Activated CD8-positive, alpha-beta T cell treated with anti-CD3 and anti-CD28 coated beads, Interleukin-2, amount 10 ng/mL, durations not matched to agents 7 days and 5 days (primary cell): ENCODE data around the gene CCHCR1. TPM values are rescaled to one million over a fixed set of nuclear protein-coding genes. Genes with fewer than 3 reads are reported as not detected.

Experiments
- ATAC-seq: fragments of 150-1000 bp; cut with Tn5 transposase; one replicate; pipeline ENCODE4 v1.10.0; 2021; ENCODE audit warnings: moderate library complexity
- CTCF ChIA-PET: fragments of 350-600 bp; sonication (Branson Sonifier 250); formaldehyde crosslinking; loops from one replicate; lab custom pipeline; 2021; ENCODE audit warnings: antibody characterized with exemption; lab: Charles Lee
- POLR2A ChIA-PET: fragments of 350-600 bp; sonication (Branson Sonifier 250); formaldehyde crosslinking; loops from one replicate; lab custom pipeline; 2021; ENCODE audit warnings: antibody characterized with exemption; lab: Charles Lee
- DNase-seq: peaks from one replicate; pipeline ENCODE4 v3.0.0-alpha.2; 2020
- H3K27ac Mint-ChIP-seq: one replicate; pipeline ENCODE4 v1.8.0; 2021; ENCODE audit warnings: mild to moderate bottlenecking, mixed read lengths
- H3K27me3 Mint-ChIP-seq: one replicate; pipeline ENCODE4 v1.8.0; 2021; ENCODE audit warnings: low read depth, mixed read lengths
- H3K36me3 Mint-ChIP-seq: one replicate; pipeline ENCODE4 v1.8.0; 2021; ENCODE audit warnings: low read depth, mixed read lengths
- H3K4me1 Mint-ChIP-seq: one replicate; pipeline ENCODE4 v1.8.0; 2021; ENCODE audit warnings: low read depth, mixed read lengths
- H3K4me3 Mint-ChIP-seq: one replicate; pipeline ENCODE4 v1.8.0; 2021; ENCODE audit warnings: mild to moderate bottlenecking, mixed read lengths
- H3K9me3 Mint-ChIP-seq: one replicate; pipeline ENCODE4 v1.8.0; 2022; ENCODE audit warnings: mixed read lengths; ENCODE audit not compliant: insufficient read depth
- total RNA-seq, 2 experiments: library from RNA; stranded (reverse); gene quantifications; one replicate each; pipeline ENCODE4 v1.2.3, GENCODE V29; 2021

CCHCR1 gene
- total RNA-seq, 2 experiments from 2014 or later = 36.5 to 41.9 TPM

DNA sequence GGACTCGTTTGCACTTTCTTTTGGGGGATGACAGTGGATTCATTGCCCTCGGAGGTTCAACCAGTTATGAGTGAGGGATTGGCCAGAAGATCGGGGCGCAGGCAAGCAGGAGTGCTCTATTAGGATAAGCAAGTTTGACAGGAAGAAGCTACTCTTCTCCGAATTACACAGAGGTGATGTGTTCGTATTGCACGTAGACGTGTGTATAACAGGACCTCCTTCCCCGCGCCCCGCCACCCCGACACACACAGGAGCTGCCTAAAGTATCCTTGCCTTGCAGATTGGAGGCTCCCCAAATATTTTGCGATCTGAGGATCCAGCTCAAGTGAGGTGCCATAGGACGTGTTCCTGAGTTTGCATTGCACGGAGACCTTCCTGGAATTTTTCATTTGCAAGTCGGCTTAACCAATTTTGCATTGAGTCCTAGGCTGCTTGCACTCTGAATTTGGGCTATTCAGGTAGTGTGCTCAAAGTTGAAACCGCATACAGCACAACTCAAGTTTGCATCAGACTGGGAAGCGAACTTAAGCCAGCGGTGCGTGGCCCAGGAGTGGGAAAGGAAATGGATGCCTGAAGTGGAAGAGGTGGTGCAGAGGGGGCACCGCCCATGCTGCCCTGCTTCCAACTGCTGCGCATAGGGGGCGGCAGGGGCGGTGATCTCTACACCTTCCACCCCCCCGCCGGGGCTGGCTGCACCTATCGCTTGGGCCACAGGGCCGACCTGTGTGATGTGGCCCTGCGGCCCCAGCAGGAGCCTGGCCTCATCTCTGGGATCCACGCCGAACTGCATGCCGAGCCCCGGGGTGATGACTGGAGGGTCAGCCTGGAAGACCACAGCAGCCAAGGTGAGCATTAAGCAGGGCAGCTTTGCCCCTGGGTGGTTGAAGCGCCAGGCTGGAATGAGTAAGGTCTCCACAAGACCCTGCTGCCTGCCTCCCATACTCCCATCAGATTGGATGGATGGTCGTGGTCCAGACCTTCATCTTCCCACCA lies 1.6 kb upstream of the CCHCR1 start:
- Mint-ChIP-seq H3K27ac (peak overlapping the region; percentile 81), H3K27me3 (no peaks in the 10 kb centered on the region), H3K36me3 (peaks cover 62% of the 10 kb centered on the region), H3K9me3 (no peaks in the 10 kb centered on the region), H3K4me3 (peak overlapping the region; percentile 91), H3K4me1 (peaks cover 45% of the 10 kb centered on the region)
- DNase-seq (peak; percentile 55), ATAC-seq (peak; percentile 22)
- POLR2A ChIA-PET = interaction anchor here (0.6 to 1.6 kb wide), 10 partner anchors 10 to 471 kb away, joined by 3 to 7 read pairs (median 3); no protein-coding TSS in a partner anchor
- CTCF ChIA-PET = interaction anchor here (0.8 to 4.0 kb wide), 13 partner anchors 11 to 240 kb away, joined by 3 to 21 read pairs (median 4); partner anchors contain the start of gene PSORS1C2

GRCh38 chr6:31158140-31158862 lies 699 bp upstream of the CCHCR1 start, which contains the start of gene TCF19:
Gene TCF19, plus strand, starts transcription at chr6:31158589. Its CDS starts 881 bp downstream, at chr6:31159470.
- Mint-ChIP-seq H3K9me3 (no peaks in the 10 kb centered on the region), H3K27me3 (no peaks in the 10 kb centered on the region), H3K27ac (peak within 1 kb of the TSS; percentile 81), H3K4me3 (peak within 1 kb of the TSS; percentile 91), H3K36me3 (peaks cover 57% of the 10 kb centered on the region), H3K4me1 (peaks cover 40% of the 10 kb centered on the region)
- peak; percentile 95 for ATAC-seq
- CTCF ChIA-PET = interaction anchor here (0.8 to 4.0 kb wide), 11 partner anchors 10 to 241 kb away, joined by 3 to 21 read pairs (median 4); no protein-coding TSS in a partner anchor
- peak; percentile 100 for DNase-seq
- POLR2A ChIA-PET = interaction anchor here (0.6 to 1.6 kb wide), 8 partner anchors 11 to 470 kb away, joined by 3 to 7 read pairs (median 3); no protein-coding TSS in a partner anchor

DNA sequence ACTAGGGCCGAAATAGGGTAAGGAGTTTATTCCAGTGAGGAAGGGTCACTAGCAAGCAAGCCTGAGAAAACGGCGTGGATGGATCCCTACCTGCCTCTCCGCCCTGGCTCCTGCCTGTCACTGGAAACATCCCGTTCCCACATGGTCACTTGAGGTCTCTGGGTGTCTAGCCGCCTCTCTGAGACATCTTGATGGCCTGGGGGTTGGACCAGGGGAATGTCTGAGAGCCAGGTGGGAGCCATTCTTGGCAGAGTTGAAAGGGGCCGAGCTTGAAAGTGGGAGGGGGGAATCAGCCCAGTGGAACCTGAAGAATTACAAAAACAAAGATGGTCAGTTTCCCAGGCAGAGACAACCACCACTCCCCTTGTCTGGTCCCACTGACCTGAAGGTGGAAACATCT lies 961 bp downstream of the CCHCR1 start:
- Mint-ChIP-seq H3K27ac (no peak overlapping the region), H3K4me1 (peaks cover 34% of the 10 kb centered on the region), H3K9me3 (no peaks in the 10 kb centered on the region), H3K36me3 (peaks cover 43% of the 10 kb centered on the region), H3K27me3 (no peaks in the 10 kb centered on the region), H3K4me3 (peak overlapping the region; percentile 91)
- ChIA-PET POLR2A (no interaction called here), CTCF (interaction anchor here (4.0 kb wide), 1 partner anchor 210 kb away, joined by 21 read pairs; no protein-coding TSS in a partner anchor)
- DNase-seq (no peak), ATAC-seq (no peak)

- no peak for DNase-seq
- Mint-ChIP-seq H3K4me1 (peaks cover 14% of the 10 kb centered on the region), H3K27me3 (no peaks in the 10 kb centered on the region), H3K9me3 (no peaks in the 10 kb centered on the region), H3K27ac (no peak overlapping the region), H3K36me3 (peaks cover 33% of the 10 kb centered on the region), H3K4me3 (no peak overlapping the region)
- ATAC-seq = no peak
- ChIA-PET POLR2A (no interaction called here), CTCF (interaction anchor here (1.3 kb wide), 1 partner anchor 212 kb away, joined by 3 read pairs; no protein-coding TSS in a partner anchor)
Measured at GRCh38 chr6:31154436-31154835, 3.2 kb downstream of the CCHCR1 start.

- H3K27ac Mint-ChIP-seq = peak overlapping the region; percentile 52
- no peak for DNase-seq
- no peak for ATAC-seq
- POLR2A ChIA-PET = no interaction called here
- H3K36me3 Mint-ChIP-seq = peaks cover 19% of the 10 kb centered on the region
- H3K4me3 Mint-ChIP-seq = no peak overlapping the region
- CTCF ChIA-PET = interaction anchor here (0.7 kb wide), 2 partner anchors 14 to 214 kb away, joined by 3 read pairs; partner anchors contain the start of gene PSORS1C2
- no peaks in the 10 kb centered on the region for H3K27me3 Mint-ChIP-seq
- peaks cover 12% of the 10 kb centered on the region for H3K4me1 Mint-ChIP-seq
- no peaks in the 10 kb centered on the region for H3K9me3 Mint-ChIP-seq
Measured at GRCh38 chr6:31152781-31153180, 4.8 kb downstream of the CCHCR1 start.

DNA sequence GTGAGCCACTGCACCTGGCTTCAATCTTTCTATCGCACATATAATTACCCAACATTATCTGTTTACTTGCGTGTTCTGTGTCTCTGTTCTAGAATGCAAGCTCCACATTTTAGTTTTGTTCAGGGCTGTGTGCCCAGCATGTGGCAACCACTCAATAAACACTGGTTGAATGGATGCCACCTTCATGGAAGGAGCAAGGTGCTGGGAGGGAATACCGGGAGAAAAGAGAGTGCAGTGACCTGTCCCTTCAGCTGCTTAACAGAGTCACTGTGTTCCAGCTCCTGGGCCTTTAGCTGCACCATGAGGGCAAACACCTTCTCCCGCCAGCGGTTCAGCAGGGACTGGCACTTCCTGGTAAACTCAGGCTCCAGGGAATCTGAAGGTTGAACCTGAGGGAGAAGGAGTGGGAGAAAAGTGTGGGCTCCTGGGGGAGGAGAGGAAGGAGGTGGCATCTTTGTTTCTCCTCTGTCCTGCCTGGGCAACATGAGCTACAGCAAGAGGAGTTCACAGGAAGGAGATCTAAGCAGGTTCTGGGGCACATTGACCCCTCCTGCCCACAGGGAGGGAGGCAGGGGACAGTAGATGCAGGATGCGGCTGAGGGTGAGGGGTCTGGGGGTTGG lies 7.7 kb downstream of the CCHCR1 start:
- Mint-ChIP-seq H3K27me3 (no peaks in the 10 kb centered on the region), H3K9me3 (no peaks in the 10 kb centered on the region), H3K4me1 (no peaks in the 10 kb centered on the region), H3K36me3 (peaks cover 16% of the 10 kb centered on the region), H3K27ac (no peak overlapping the region), H3K4me3 (no peak overlapping the region)
- no peak for ATAC-seq
- DNase-seq = no peak
- ChIA-PET POLR2A (no interaction called here), CTCF (no interaction called here)

DNA sequence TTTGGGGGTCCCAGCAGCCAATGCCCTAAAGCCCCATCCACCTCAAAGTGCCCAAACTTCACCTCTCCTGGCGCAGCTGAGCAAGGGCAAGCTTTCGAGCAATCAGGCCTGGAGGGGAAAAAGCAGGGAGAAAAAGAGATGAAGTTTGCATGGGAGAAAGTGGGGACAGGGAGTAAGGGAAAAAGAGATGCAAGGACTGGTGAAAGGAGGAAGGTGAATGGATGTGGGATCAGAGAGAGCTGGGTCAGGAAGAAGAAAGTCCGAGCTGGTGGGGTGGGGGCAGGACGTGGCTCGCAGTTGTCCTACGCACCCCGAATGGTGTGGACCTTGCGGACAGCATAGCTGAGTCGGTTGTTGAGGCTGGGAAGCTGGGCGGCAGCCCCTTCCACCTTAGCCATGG lies 12.2 kb downstream of the CCHCR1 start:
- no peak for ATAC-seq
- ChIA-PET POLR2A (interaction anchor here (1.0 kb wide), 1 partner anchor 15 kb away, joined by 5 read pairs; no protein-coding TSS in a partner anchor), CTCF (interaction anchor here (1.0 to 2.0 kb wide), 3 partner anchors 16 to 221 kb away, joined by 3 to 4 read pairs (median 4); no protein-coding TSS in a partner anchor)
- Mint-ChIP-seq H3K27ac (no peak overlapping the region), H3K9me3 (no peaks in the 10 kb centered on the region), H3K27me3 (no peaks in the 10 kb centered on the region), H3K36me3 (peaks cover 8% of the 10 kb centered on the region), H3K4me1 (no peaks in the 10 kb centered on the region), H3K4me3 (no peak overlapping the region)
- DNase-seq = no peak

- no peak for DNase-seq
- H3K27ac Mint-ChIP-seq = no peak overlapping the region
- no peaks in the 10 kb centered on the region for H3K27me3 Mint-ChIP-seq
- ATAC-seq = no peak
- peaks cover 8% of the 10 kb centered on the region for H3K36me3 Mint-ChIP-seq
- H3K4me1 Mint-ChIP-seq = no peaks in the 10 kb centered on the region
- POLR2A ChIA-PET = interaction anchor here (1.0 kb wide), 1 partner anchor 15 kb away, joined by 5 read pairs; no protein-coding TSS in a partner anchor
- CTCF ChIA-PET = interaction anchor here (1.2 to 2.0 kb wide), 2 partner anchors 15 to 30 kb away, joined by 3 to 4 read pairs; no protein-coding TSS in a partner anchor
- no peaks in the 10 kb centered on the region for H3K9me3 Mint-ChIP-seq
- H3K4me3 Mint-ChIP-seq = no peak overlapping the region
Measured at GRCh38 chr6:31144970-31145340, 12.6 kb downstream of the CCHCR1 start.

DNA sequence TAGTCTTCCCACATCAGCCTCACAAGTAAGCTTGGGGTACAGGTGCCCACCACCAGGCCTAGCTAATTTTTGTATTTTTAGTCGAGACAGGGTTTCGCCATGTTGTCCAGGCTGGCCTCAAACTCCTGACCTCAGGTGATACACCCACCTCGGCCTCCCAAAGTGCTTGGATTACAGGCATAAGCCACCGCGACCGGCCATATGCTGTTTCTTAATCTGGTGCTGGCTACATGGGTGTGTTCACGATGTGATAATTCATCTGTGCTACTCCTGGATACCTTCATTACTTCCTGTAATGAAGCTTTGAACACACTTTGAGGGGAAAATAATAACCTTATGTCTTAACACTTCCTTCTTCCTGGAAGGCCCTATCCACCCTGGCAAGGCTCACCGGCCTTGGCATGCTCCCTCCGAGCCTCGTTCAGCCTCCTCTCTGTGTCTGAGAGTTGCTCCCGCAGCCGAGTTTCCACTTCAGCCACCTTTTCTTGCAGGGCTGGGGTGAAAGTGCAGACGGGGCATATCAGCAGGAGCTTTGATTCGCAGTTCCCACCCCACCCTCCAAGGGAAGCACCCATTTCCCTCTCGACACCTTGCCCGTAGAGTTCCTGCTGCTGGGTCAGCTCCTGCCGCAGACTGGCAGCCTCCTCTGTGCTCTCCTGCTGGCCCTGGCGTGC lies 13.2 kb downstream of the CCHCR1 start:
- CTCF ChIA-PET = interaction anchor here (0.6 to 2.0 kb wide), 4 partner anchors 11 to 48 kb away, joined by 3 to 4 read pairs (median 3); no protein-coding TSS in a partner anchor
- no peak overlapping the region for H3K4me3 Mint-ChIP-seq
- no peaks in the 10 kb centered on the region for H3K27me3 Mint-ChIP-seq
- H3K9me3 Mint-ChIP-seq = no peaks in the 10 kb centered on the region
- POLR2A ChIA-PET = no interaction called here
- no peak overlapping the region for H3K27ac Mint-ChIP-seq
- H3K36me3 Mint-ChIP-seq = peaks cover 6% of the 10 kb centered on the region
- ATAC-seq (no peak), DNase-seq (no peak)
- H3K4me1 Mint-ChIP-seq = no peaks in the 10 kb centered on the region

DNA sequence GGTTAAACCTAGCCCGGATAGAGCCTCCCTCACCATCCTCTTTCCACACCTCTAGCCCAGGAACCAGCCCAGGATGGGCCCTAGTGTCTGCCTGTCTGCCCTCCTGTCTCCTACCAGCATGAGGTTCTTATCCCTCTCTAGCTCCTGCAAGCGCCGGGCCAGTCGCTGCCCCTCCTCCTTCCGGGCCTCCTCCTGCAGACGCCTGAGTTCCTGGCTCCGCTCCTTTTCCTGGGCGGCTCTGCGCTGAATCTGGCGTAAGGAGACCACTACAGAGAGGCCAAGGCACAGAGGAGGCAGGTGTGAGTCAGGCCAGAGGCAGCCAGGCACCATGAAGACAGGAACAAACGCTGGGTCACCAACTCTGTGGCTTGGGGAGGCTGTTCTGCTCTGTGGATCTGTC lies 14.5 kb downstream of the CCHCR1 start:
- ChIA-PET POLR2A (no interaction called here), CTCF (interaction anchor here (1.7 to 2.6 kb wide), 2 partner anchors 14 to 224 kb away, joined by 7 to 8 read pairs; no protein-coding TSS in a partner anchor)
- Mint-ChIP-seq H3K9me3 (no peaks in the 10 kb centered on the region), H3K27me3 (no peaks in the 10 kb centered on the region), H3K27ac (no peak overlapping the region), H3K4me1 (no peaks in the 10 kb centered on the region), H3K36me3 (peaks cover 6% of the 10 kb centered on the region), H3K4me3 (no peak overlapping the region)
- no peak for ATAC-seq
- no peak for DNase-seq
